ENCODE results near the gene SCN8A. TPM values are rescaled to one million over a fixed set of nuclear protein-coding genes. Genes with fewer than 3 reads are reported as not detected.

Gene SCN8A
- total and polyA plus RNA-seq, 12 donors, result 0.01 to 1.6 (median 0.35) TPM; not detected in 1

DNA sequence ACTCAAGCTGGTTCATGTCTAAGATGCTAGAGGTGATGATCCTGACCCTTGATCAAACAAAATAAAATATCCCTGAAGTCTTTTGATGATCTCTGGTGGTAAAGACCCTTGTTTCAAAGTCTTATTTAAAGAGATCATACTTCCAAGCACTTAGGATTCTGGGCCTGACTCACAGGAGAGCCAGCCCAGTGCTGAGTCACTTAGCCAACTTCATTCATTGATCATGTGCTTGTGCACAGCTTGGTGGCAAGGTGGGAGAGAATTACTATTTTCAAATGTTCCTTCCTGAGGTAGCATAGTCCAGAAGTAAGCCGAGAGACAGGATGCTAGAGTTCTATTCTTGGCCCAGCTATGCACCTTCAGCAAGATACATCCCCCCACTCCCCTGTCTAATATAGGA lies 40.6 kb downstream of the SCN8A start:
- TF ChIP-seq, protein P1, sequence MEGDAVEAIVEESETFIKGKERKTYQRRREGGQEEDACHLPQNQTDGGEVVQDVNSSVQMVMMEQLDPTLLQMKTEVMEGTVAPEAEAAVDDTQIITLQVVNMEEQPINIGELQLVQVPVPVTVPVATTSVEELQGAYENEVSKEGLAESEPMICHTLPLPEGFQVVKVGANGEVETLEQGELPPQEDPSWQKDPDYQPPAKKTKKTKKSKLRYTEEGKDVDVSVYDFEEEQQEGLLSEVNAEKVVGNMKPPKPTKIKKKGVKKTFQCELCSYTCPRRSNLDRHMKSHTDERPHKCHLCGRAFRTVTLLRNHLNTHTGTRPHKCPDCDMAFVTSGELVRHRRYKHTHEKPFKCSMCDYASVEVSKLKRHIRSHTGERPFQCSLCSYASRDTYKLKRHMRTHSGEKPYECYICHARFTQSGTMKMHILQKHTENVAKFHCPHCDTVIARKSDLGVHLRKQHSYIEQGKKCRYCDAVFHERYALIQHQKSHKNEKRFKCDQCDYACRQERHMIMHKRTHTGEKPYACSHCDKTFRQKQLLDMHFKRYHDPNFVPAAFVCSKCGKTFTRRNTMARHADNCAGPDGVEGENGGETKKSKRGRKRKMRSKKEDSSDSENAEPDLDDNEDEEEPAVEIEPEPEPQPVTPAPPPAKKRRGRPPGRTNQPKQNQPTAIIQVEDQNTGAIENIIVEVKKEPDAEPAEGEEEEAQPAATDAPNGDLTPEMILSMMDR (IDR thresholded peaks at IDR 0.05), result no peak

DNA sequence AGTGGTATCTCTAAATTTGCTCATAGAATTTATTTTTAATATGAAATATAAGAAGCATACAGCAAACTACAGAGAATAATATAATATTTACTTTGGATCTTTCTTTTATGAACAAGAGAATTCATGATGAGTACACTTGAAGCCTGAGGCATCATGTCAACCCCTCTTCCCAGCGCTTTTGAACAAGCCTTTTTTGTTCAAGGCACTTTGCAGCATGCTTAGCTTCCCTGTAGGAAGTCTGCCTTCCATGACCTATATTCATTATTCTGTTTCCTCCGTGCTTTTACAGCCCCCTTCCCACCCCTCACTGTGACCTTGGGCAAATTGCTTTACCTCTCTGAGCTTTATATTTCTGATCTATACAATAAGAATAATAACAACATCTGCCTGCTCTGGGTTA lies 41.6 kb downstream of the SCN8A start:
- Histone ChIP-seq H3K4me1 (no peaks in the 10 kb centered on the region), H3K27ac (no peak overlapping the region), H3K36me3 (no peaks in the 10 kb centered on the region), H3K27me3 (peaks cover 0 to 4% (median 0%) of the 10 kb centered on the region in 7 donors), H3K4me3 (no peak overlapping the region), H3K9me3 (peaks cover 0 to 11% (median 4%) of the 10 kb centered on the region in 11 donors)
- ATAC-seq, result no peak
- TF ChIP-seq, protein P1 (IDR thresholded peaks at IDR 0.05), result no peak
- DNase-seq, result no peak
- intact Hi-C loops (cut with DNase I), result no loop called here
- 41 to 58% methylated on average over 2 of the region's 2 CpGs for WGBS, 2 donors

More for the DNA sequence above, 40.6 kb downstream of the SCN8A start:
- 42 to 52% methylated on average over 1 of the region's 1 CpG for WGBS, 2 donors
- ATAC-seq, result no peak
- Histone ChIP-seq H3K4me3 (no peak overlapping the region), H3K27me3 (peaks cover 0 to 9% (median 0%) of the 10 kb centered on the region in 7 donors), H3K27ac (no peak overlapping the region), H3K4me1 (no peaks in the 10 kb centered on the region), H3K36me3 (no peaks in the 10 kb centered on the region), H3K9me3 (peaks cover 0 to 3% (median 0%) of the 10 kb centered on the region in 11 donors)
- intact Hi-C loops (cut with DNase I), result no loop called here
- no peak for DNase-seq

DNA sequence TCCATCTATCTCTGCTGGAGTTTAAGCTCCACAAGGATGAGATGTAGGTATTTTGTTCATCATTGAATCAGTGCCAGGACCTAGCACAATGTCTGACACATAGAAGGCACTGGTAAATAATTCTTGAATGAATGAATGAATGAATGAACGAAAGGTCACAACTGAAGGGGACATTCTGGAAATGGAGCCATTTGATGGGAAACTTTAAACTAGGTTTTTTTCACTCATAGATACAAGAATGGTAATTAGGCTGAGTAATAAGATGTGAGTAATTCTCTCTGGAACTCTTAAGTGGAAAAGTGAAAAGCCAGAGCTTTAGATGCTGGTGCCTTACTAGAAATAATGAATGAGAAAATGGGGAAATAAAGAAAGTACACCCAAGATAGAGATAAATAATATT lies 44.3 kb downstream of the SCN8A start:
- DNase-seq, result no peak
- Histone ChIP-seq H3K9me3 (peaks cover 0 to 24% (median 8%) of the 10 kb centered on the region in 11 donors), H3K27ac (no peak overlapping the region), H3K27me3 (peaks cover 0 to 4% (median 0%) of the 10 kb centered on the region in 7 donors), H3K36me3 (no peaks in the 10 kb centered on the region), H3K4me1 (no peaks in the 10 kb centered on the region), H3K4me3 (no peak overlapping the region)
- TF ChIP-seq, protein P1 (IDR thresholded peaks at IDR 0.05), result no peak
- WGBS, 2 donors, result 92 to 97% methylated on average over 1 of the region's 1 CpG
- intact Hi-C loops (cut with DNase I), result no loop called here
- no peak for ATAC-seq

DNA sequence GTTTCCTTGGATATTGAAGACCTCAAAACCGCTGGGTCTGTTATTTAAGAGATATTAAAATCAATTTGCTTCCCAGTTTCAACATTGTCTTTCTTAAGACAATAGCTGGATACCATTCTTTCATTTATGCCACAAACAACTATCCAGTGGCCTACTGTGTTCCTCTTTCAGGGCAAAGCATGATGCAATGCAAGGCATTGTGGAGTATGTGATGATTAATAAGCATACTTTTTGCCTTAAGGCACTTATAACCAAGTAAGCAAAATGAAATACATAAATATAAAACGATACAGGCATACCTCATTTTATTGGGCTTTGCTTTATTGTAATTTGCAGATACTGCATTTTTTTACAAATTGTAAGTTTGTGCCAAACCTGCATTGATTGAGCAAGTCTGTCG lies 45.5 kb downstream of the SCN8A start:
- H3K9me3 ChIP-seq, result peaks cover 0 to 24% (median 8%) of the 10 kb centered on the region in 11 donors
- H3K4me3 ChIP-seq, result no peak overlapping the region
- H3K27me3 ChIP-seq, result peaks cover 0 to 5% (median 0%) of the 10 kb centered on the region in 7 donors
- 88% methylated on average over 3 of the region's 3 CpGs for WGBS, 2 donors
- no peaks in the 10 kb centered on the region for H3K36me3 ChIP-seq
- H3K27ac ChIP-seq, result no peak overlapping the region
- intact Hi-C loops (cut with DNase I), result no loop called here
- TF ChIP-seq, protein P1 (IDR thresholded peaks at IDR 0.05), result no peak
- DNase-seq (no peak), ATAC-seq (no peak)
- H3K4me1 ChIP-seq, result no peaks in the 10 kb centered on the region

All from heart right ventricle (tissue), 16 donors.